Measurements from ENCODE around the gene BCAS3. TPM values are rescaled to one million over a fixed set of nuclear protein-coding genes. Genes with fewer than 3 reads are reported as not detected.

The BCAS3 gene
- total RNA-seq, 2 experiments from 2014 or later = 5.1 to 6.9 TPM

DNA sequence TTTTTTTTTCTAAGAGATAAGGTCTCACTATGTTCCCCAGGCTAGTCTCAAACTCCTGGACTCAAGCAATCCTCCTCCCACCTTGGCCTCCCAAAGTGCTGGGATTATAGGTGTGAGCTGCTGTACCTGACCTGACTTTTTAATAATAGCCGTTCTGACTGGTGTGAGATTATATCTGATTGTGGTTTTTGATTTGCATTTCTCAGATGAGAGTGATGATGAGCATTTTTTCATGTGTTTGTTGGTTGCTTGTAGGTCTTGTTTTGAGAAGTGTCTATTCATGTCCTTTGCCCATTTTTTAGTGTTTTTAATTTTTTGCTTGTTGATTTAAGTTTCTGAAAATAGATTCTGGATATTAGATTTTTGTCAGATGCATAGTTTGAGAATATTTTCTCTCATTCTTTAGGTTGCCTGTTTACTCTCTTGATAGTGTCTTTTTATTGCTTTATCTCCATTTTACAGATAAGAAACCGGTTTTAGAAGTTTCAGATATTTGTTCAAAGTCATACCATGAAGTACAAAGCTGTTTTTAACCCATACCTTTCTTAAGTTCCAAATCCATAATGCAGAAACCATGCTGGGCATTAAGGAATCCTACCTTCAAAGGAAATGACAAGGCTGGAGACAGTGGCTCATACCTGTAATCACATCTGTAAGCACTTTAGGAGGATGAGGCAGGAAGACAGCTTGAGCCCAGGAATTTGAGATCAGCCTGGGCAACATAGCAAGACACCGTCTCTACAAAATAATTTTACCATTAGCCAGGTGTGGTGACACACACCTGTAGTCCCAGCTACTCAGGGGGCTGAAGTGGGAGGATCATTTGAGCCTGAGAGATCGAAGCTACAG is 553.5 kb downstream of the BCAS3 start:
- no peak for ATAC-seq

DNA sequence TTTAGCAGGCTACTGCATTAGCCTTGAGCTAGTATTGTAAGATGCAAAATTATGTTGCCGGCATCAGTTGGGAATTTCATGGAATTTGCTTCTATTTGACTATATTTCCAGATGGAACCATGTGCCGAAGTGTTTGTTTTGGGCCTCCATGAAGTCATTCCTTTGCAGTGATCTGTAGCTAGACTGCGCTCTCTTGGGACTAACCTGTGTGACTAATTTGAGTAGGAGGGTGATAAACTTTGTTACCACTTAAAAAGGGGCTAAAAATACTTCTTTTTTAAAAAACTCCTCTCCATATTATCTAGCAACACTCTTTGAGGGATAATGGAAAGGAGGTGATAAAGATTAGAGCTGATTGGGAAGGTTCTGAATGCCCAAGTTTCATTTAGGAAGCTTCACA is 555.2 kb downstream of the BCAS3 start:
- CTCF ChIA-PET = interaction anchor here (1.3 kb wide), 1 partner anchor 9 kb away, joined by 4 read pairs; no protein-coding TSS in a partner anchor
- H3K4me3 Mint-ChIP-seq = no peak overlapping the region
- no peak for TF ChIP-seq CTCF (IDR thresholded peaks at IDR 0.05)
- H3K4me1 Mint-ChIP-seq (ENCODE audit: low read depth) = no peaks in the 10 kb centered on the region
- POLR2A ChIA-PET = interaction anchor here (1.5 kb wide), 1 partner anchor 15 kb away, joined by 4 read pairs; no protein-coding TSS in a partner anchor
- intact Hi-C loops (cut with micrococcal nuclease) = no loop called here
- DNase-seq (no peak), ATAC-seq (no peak)
- H3K9me3 Mint-ChIP-seq = no peaks in the 10 kb centered on the region
- no peaks in the 10 kb centered on the region for H3K36me3 Mint-ChIP-seq (ENCODE audit: low read depth)
- H3K27me3 Mint-ChIP-seq = no peaks in the 10 kb centered on the region
- no peak overlapping the region for H3K27ac Mint-ChIP-seq

More for the DNA sequence above, 553.5 kb downstream of the BCAS3 start:
- no peak for TF ChIP-seq CTCF (IDR thresholded peaks at IDR 0.05)
- intact Hi-C loops (cut with micrococcal nuclease) = no loop called here
- no peaks in the 10 kb centered on the region for H3K36me3 Mint-ChIP-seq (ENCODE audit: low read depth)
- CTCF ChIA-PET = interaction anchor here (0.6 kb wide), 1 partner anchor 575 kb away, joined by 3 read pairs; no protein-coding TSS in a partner anchor
- DNase-seq = no peak
- no peaks in the 10 kb centered on the region for H3K27me3 Mint-ChIP-seq
- POLR2A ChIA-PET = no interaction called here
- H3K4me3 Mint-ChIP-seq = no peak overlapping the region
- H3K9me3 Mint-ChIP-seq = no peaks in the 10 kb centered on the region
- H3K4me1 Mint-ChIP-seq (ENCODE audit: low read depth) = no peaks in the 10 kb centered on the region
- no peak overlapping the region for H3K27ac Mint-ChIP-seq

DNA sequence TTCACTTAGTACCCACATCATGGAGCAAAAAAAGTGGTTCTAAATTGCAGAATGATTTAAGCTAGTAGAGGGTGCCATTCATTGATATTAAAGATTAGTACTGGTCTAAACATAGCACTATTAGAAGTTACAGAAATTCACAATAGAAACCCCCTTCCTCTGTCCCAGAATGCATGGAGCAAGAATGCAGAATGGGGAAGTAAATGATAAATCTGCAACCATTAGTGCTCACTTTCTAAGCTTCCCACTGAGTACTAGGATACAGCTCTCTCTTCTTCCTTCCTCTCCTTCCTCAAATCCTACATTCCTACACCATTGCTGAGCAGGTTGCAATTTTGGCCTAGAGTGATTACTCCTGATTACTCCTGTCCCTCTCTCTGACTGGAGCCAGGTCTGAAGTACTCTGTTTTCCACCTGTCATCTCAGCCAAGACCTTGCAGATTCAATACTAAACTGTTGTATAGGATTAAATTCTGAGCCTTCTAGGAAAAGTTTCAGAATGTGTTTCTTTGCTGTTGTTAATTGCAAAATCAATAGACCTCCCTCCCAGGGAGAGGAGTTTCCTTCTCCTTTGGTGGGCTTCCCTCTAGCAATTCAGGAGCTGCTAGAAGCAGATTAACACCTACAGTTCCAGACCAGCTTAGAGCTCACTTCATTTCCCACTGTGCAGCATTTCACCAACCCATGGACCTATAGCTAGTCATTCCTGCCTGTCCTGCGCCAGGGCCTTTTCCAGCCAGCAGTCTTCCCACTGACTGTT is 556.5 kb downstream of the BCAS3 start:
- H3K4me1 Mint-ChIP-seq (ENCODE audit: low read depth) = peaks cover 7% of the 10 kb centered on the region
- ChIA-PET POLR2A (interaction anchor here (1.3 to 1.5 kb wide), 2 partner anchors 16 to 50 kb away, joined by 3 to 4 read pairs; no protein-coding TSS in a partner anchor), CTCF (interaction anchor here (1.3 kb wide), 1 partner anchor 11 kb away, joined by 4 read pairs; no protein-coding TSS in a partner anchor)
- DNase-seq (no peak), ATAC-seq (no peak)
- no peak overlapping the region for H3K27ac Mint-ChIP-seq
- TF ChIP-seq CTCF (IDR thresholded peaks at IDR 0.05) = no peak
- H3K27me3 Mint-ChIP-seq = no peaks in the 10 kb centered on the region
- no peaks in the 10 kb centered on the region for H3K9me3 Mint-ChIP-seq
- no peak overlapping the region for H3K4me3 Mint-ChIP-seq
- intact Hi-C loops (cut with micrococcal nuclease) = no loop called here
- no peaks in the 10 kb centered on the region for H3K36me3 Mint-ChIP-seq (ENCODE audit: low read depth)

- POLR2A ChIA-PET = interaction anchor here (1.3 kb wide), 1 partner anchor 49 kb away, joined by 3 read pairs; no protein-coding TSS in a partner anchor
- no peak for ATAC-seq
- no peak overlapping the region for H3K27ac Mint-ChIP-seq
These were observed 557.6 kb downstream of the BCAS3 start for GRCh38 chr17:61235001-61235826.

More at GRCh38 chr17:61235001-61235826, 557.6 kb downstream of the BCAS3 start:
- H3K27me3 Mint-ChIP-seq = no peaks in the 10 kb centered on the region
- H3K36me3 Mint-ChIP-seq (ENCODE audit: low read depth) = no peaks in the 10 kb centered on the region
- H3K4me3 Mint-ChIP-seq = no peak overlapping the region
- CTCF ChIA-PET = interaction anchor here (0.6 to 0.9 kb wide), 2 partner anchors 15 to 132 kb away, joined by 3 to 4 read pairs; no protein-coding TSS in a partner anchor
- no peak for TF ChIP-seq CTCF (IDR thresholded peaks at IDR 0.05)
- H3K4me1 Mint-ChIP-seq (ENCODE audit: low read depth) = peaks cover 14% of the 10 kb centered on the region
- intact Hi-C loops (cut with micrococcal nuclease) = no loop called here
- no peak for DNase-seq
- H3K9me3 Mint-ChIP-seq = no peaks in the 10 kb centered on the region

Measured in activated CD8-positive, alpha-beta T cell treated with anti-CD3 and anti-CD28 coated beads for 36 hours (primary cell).